Ishikawa (cell line): Measurements from ENCODE around the gene KLHL3.

Experiments
- EP300 ChIP-seq: IDR thresholded peaks from 2 replicates; pipeline ENCODE4 v1.6.1; 2012; ENCODE audit warnings: borderline replicate concordance

KLHL3 gene

GRCh38 chr5:137570070-137570469, 165.8 kb downstream of the KLHL3 start:
- TF ChIP-seq EP300, result no peak
